ENCODE results near the gene RANBP3. TPM values are rescaled to one million over a fixed set of nuclear protein-coding genes. Genes with fewer than 3 reads are reported as not detected.

The RANBP3 gene
- total RNA-seq, 2 experiments from 2014 or later: 74.3 to 90.2 TPM

- Histone ChIP-seq H3K9me2 (ENCODE audit: insufficient read depth, low read length) (no peaks in the 10 kb centered on the region), H3K79me2 (ENCODE audit: insufficient read depth, low read depth, low read length) (no peaks in the 10 kb centered on the region), H3K4me1 (ENCODE audit: insufficient read depth, low read length, poor library complexity, severe bottlenecking) (peaks cover 14% of the 10 kb centered on the region), H4K20me1 (ENCODE audit: insufficient read depth, low read length) (no peaks in the 10 kb centered on the region), H2AFZ (ENCODE audit: low read length) (no peak overlapping the region), H3K27ac (ENCODE audit: low read depth, low read length, poor library complexity, severe bottlenecking) (no peak overlapping the region), H3K4me3 (ENCODE audit: low read depth, low read length, poor library complexity, severe bottlenecking) (no peak overlapping the region), H3K36me3 (ENCODE audit: insufficient read depth, low read length) (peaks cover 96% of the 10 kb centered on the region), H3K4me2 (ENCODE audit: low read length) (no peak overlapping the region), H3K9me3 (ENCODE audit: low read length) (no peaks in the 10 kb centered on the region)
- no peak for TF ChIP-seq EZH2phosphoT487 (IDR thresholded peaks at IDR 0.05; ENCODE audit: borderline replicate concordance, low read depth, low read length)
- TF ChIP-seq CTCF (conservative IDR thresholded peaks at IDR 0.05; ENCODE audit: low read length): no peak
- DNase-seq (ENCODE audit: low spot score): no peak
- BruUV-seq (replicated peaks): no TSS peak
- ChIA-PET POLR2A (no interaction called here), CTCF (ENCODE audit: unreplicated experiment) (interaction anchor here (0.5 kb wide), 1 partner anchor 123 kb away, joined by 3 read pairs; no protein-coding TSS in a partner anchor)
- intact Hi-C loops (cut with micrococcal nuclease; ENCODE audit: unreplicated experiment): no loop called here
Measured at GRCh38 chr19:5929625-5930024, 48.3 kb downstream of the RANBP3 start.

- Histone ChIP-seq H3K4me2 (ENCODE audit: low read length) (no peak overlapping the region), H3K9me3 (ENCODE audit: low read length) (no peaks in the 10 kb centered on the region), H3K36me3 (ENCODE audit: insufficient read depth, low read length) (peaks cover 97% of the 10 kb centered on the region), H3K4me3 (ENCODE audit: low read depth, low read length, poor library complexity, severe bottlenecking) (no peak overlapping the region), H4K20me1 (ENCODE audit: insufficient read depth, low read length) (no peaks in the 10 kb centered on the region), H3K4me1 (ENCODE audit: insufficient read depth, low read length, poor library complexity, severe bottlenecking) (peaks cover 14% of the 10 kb centered on the region), H2AFZ (ENCODE audit: low read length) (no peak overlapping the region), H3K27ac (ENCODE audit: low read depth, low read length, poor library complexity, severe bottlenecking) (no peak overlapping the region), H3K79me2 (ENCODE audit: insufficient read depth, low read depth, low read length) (no peaks in the 10 kb centered on the region), H3K9me2 (ENCODE audit: insufficient read depth, low read length) (no peaks in the 10 kb centered on the region)
- no TSS peak for BruUV-seq (replicated peaks)
- ChIA-PET CTCF (ENCODE audit: unreplicated experiment) (no interaction called here), POLR2A (no interaction called here)
- TF ChIP-seq CTCF (conservative IDR thresholded peaks at IDR 0.05; ENCODE audit: low read length): no peak
- no peak for TF ChIP-seq EZH2phosphoT487 (IDR thresholded peaks at IDR 0.05; ENCODE audit: borderline replicate concordance, low read depth, low read length)
- no peak for DNase-seq (ENCODE audit: low spot score)
- intact Hi-C loops (cut with micrococcal nuclease; ENCODE audit: unreplicated experiment): no loop called here
Measured at GRCh38 chr19:5929179-5929578, 48.8 kb downstream of the RANBP3 start.

GRCh38 chr19:5927441-5927821 is 50.5 kb downstream of the RANBP3 start:
- POLR2A ChIA-PET: no interaction called here
- no peaks in the 10 kb centered on the region for H3K79me2 ChIP-seq (ENCODE audit: insufficient read depth, low read depth, low read length)
- peak; percentile 57 for DNase-seq (ENCODE audit: low spot score)
- H2AFZ ChIP-seq (ENCODE audit: low read length): no peak overlapping the region
- no peaks in the 10 kb centered on the region for H3K9me3 ChIP-seq (ENCODE audit: low read length)
- no peaks in the 10 kb centered on the region for H4K20me1 ChIP-seq (ENCODE audit: insufficient read depth, low read length)
- CTCF ChIA-PET (ENCODE audit: unreplicated experiment): no interaction called here
- intact Hi-C loops (cut with micrococcal nuclease; ENCODE audit: unreplicated experiment): no loop called here
- TF ChIP-seq EZH2phosphoT487 (IDR thresholded peaks at IDR 0.05; ENCODE audit: borderline replicate concordance, low read depth, low read length) (no peak), CTCF (conservative IDR thresholded peaks at IDR 0.05; ENCODE audit: low read length) (no peak)
- no peak overlapping the region for H3K4me3 ChIP-seq (ENCODE audit: low read depth, low read length, poor library complexity, severe bottlenecking)
- peaks cover 14% of the 10 kb centered on the region for H3K4me1 ChIP-seq (ENCODE audit: insufficient read depth, low read length, poor library complexity, severe bottlenecking)
- no TSS peak for BruUV-seq (replicated peaks)
- no peaks in the 10 kb centered on the region for H3K9me2 ChIP-seq (ENCODE audit: insufficient read depth, low read length)
- no peak overlapping the region for H3K4me2 ChIP-seq (ENCODE audit: low read length)
- peaks cover 97% of the 10 kb centered on the region for H3K36me3 ChIP-seq (ENCODE audit: insufficient read depth, low read length)
- H3K27ac ChIP-seq (ENCODE audit: low read depth, low read length, poor library complexity, severe bottlenecking): peak overlapping the region; percentile 12
